ENCODE data around the gene AMFR.
"Not testable (repeated sequence)": the region's sequence is repeated elsewhere in the genome, so short reads cannot be mapped to it uniquely, and the experiment has no call there.

The AMFR gene

GRCh38 chr16:56388209-56388608, 37.1 kb downstream of the AMFR start:
- no peak for DNase-seq (ENCODE audit: low read depth)

GRCh38 chr16:56387396-56387795, 37.9 kb downstream of the AMFR start:
- no peak for DNase-seq (ENCODE audit: low read depth)

- no peak for DNase-seq (ENCODE audit: low read depth)
These were observed 41.1 kb downstream of the AMFR start for GRCh38 chr16:56384074-56384721.

- DNase-seq (ENCODE audit: low read depth): no peak
These were observed 42.4 kb downstream of the AMFR start for GRCh38 chr16:56382901-56383355.

- peak; percentile 53 for DNase-seq (ENCODE audit: low read depth)
These were observed 42.9 kb downstream of the AMFR start for GRCh38 chr16:56382459-56382858.

- DNase-seq (ENCODE audit: low read depth): not testable (repeated sequence)
These were observed 44.4 kb downstream of the AMFR start for GRCh38 chr16:56380778-56381485.

- DNase-seq (ENCODE audit: low read depth): not testable (repeated sequence)
These were observed 46.3 kb downstream of the AMFR start for GRCh38 chr16:56379044-56379443.

- not testable (repeated sequence) for DNase-seq (ENCODE audit: low read depth)
These were observed 49.6 kb downstream of the AMFR start for GRCh38 chr16:56375792-56376191.

GRCh38 chr16:56373003-56373402, 52.3 kb downstream of the AMFR start:
- peak; percentile 11 for DNase-seq (ENCODE audit: low read depth)

GRCh38 chr16:56372013-56372634, 53.2 kb downstream of the AMFR start:
- DNase-seq (ENCODE audit: low read depth): no peak

GRCh38 chr16:56371660-56371937, 53.7 kb downstream of the AMFR start:
- DNase-seq (ENCODE audit: low read depth): no peak

GRCh38 chr16:56370875-56371659, 54.3 kb downstream of the AMFR start:
- peak; percentile 61 for DNase-seq (ENCODE audit: low read depth)

GRCh38 chr16:56370185-56370874, 55.0 kb downstream of the AMFR start:
- peak; percentile 53 for DNase-seq (ENCODE audit: low read depth)

- no peak for DNase-seq (ENCODE audit: low read depth)
These were observed 56.1 kb downstream of the AMFR start for GRCh38 chr16:56369202-56369601.

- no peak for DNase-seq (ENCODE audit: low read depth)
These were observed 56.8 kb downstream of the AMFR start for GRCh38 chr16:56368545-56368944.

- no peak for DNase-seq (ENCODE audit: low read depth)
These were observed 57.6 kb downstream of the AMFR start for GRCh38 chr16:56367764-56368163.

- no peak for DNase-seq (ENCODE audit: low read depth)
These were observed 58.4 kb downstream of the AMFR start for GRCh38 chr16:56366945-56367344.

GRCh38 chr16:56365552-56365951, 59.8 kb downstream of the AMFR start:
- DNase-seq (ENCODE audit: low read depth): no peak

- DNase-seq (ENCODE audit: low read depth): no peak
These were observed 60.5 kb downstream of the AMFR start for GRCh38 chr16:56364865-56365264.

GRCh38 chr16:56363781-56364565, 61.4 kb downstream of the AMFR start:
- no peak for DNase-seq (ENCODE audit: low read depth)

GRCh38 chr16:56363181-56363716, 62.1 kb downstream of the AMFR start:
- DNase-seq (ENCODE audit: low read depth): no peak
